Hepatocyte (in vitro differentiated cells): ENCODE results near the gene IL15RA. TPM values are rescaled to one million over a fixed set of nuclear protein-coding genes. Genes with fewer than 3 reads are reported as not detected.
"Not testable (repeated sequence)": the region's sequence is repeated elsewhere in the genome, so short reads cannot be mapped to it uniquely, and the experiment has no call there.

Experiments
- DNase-seq: peaks from one replicate; pipeline ENCODE4 v3.0.0-alpha.2; 2016; ENCODE audit warnings: low spot score
- H2AFZ ChIP-seq: fragments of 200-600 bp; sonication (generic); 2 replicates; pipeline ENCODE4 v1.6.0; 2016; ENCODE audit warnings: antibody characterized with exemption, mild to moderate bottlenecking
- H3K27ac ChIP-seq: fragments of 200-600 bp; sonication (generic); 2 replicates; pipeline ENCODE4 v1.5.1; 2016; ENCODE audit warnings: mild to moderate bottlenecking
- H3K27me3 ChIP-seq: fragments of 200-600 bp; sonication (generic); 2 replicates; pipeline ENCODE4 v1.6.1; 2016
- H3K36me3 ChIP-seq: fragments of 200-600 bp; sonication (generic); replicated peaks from 2 replicates; pipeline ENCODE4 v1.5.1; 2016; ENCODE audit warnings: low read depth; ENCODE audit not compliant: insufficient read depth
- H3K4me1 ChIP-seq: fragments of 200-600 bp; sonication (generic); 2 replicates; pipeline ENCODE4 v1.5.1; 2016; ENCODE audit warnings: mild to moderate bottlenecking, moderate library complexity; ENCODE audit not compliant: insufficient read depth
- H3K4me2 ChIP-seq: fragments of 200-600 bp; sonication (generic); 2 replicates; pipeline ENCODE4 v1.6.0; 2016
- H3K4me3 ChIP-seq: fragments of 200-600 bp; sonication (generic); 2 replicates; pipeline ENCODE4 v1.5.1; 2016; ENCODE audit warnings: mild to moderate bottlenecking
- H3K79me2 ChIP-seq: fragments of 200-600 bp; sonication (generic); 2 replicates; pipeline ENCODE4 v1.6.0; 2017; ENCODE audit warnings: mild to moderate bottlenecking
- H3K9me2 ChIP-seq: fragments of 200-600 bp; sonication (generic); replicated peaks from 2 replicates; pipeline ENCODE4 v1.6.0; 2017; ENCODE audit warnings: mild to moderate bottlenecking; ENCODE audit not compliant: insufficient read depth
- H3K9me3 ChIP-seq: fragments of 200-600 bp; sonication (generic); 2 replicates; pipeline ENCODE4 v1.5.1; 2016; ENCODE audit warnings: low read depth, mild to moderate bottlenecking
- H4K20me1 ChIP-seq: fragments of 200-600 bp; sonication (generic); 2 replicates; pipeline ENCODE4 v1.6.0; 2016; ENCODE audit warnings: mild to moderate bottlenecking; ENCODE audit not compliant: insufficient read depth, poor library complexity, severe bottlenecking
- EZH2 ChIP-seq: fragments of 200-600 bp; sonication (generic); IDR thresholded peaks from 2 replicates; pipeline ENCODE4 v1.6.1; 2016; ENCODE audit warnings: antibody characterized with exemption, mild to moderate bottlenecking, borderline replicate concordance
- EZH2phosphoT487 ChIP-seq: fragments of 200-600 bp; sonication (generic); IDR thresholded peaks from one replicate; pipeline ENCODE4 v1.6.1; 2018; ENCODE audit warnings: antibody characterized with exemption, mild to moderate bottlenecking, low read depth, moderate library complexity; ENCODE audit not compliant: unreplicated experiment, severe bottlenecking
- WGBS: methylation state at CpG from one replicate; pipeline ENCODE4 v1.1.6; 2016; ENCODE audit warnings: low lambda C conversion rate; ENCODE audit errors: missing lambda C conversion rate; 5-methylcytosine and 5-hydroxymethylcytosine counted together
- polyA plus RNA-seq: library from polyadenylated mRNA; unstranded; fragments of >200 nt; fragmentation: Nextera tagmentation; extraction: Ambion mirVana; gene quantifications from 2 replicates; pipeline ENCODE4 v1.2.1, GENCODE V29; 2016
- total RNA-seq: library from RNA; depleted of rRNA; stranded (reverse); fragments of >200 nt; gene quantifications from 2 replicates; pipeline ENCODE4 v1.2.3, GENCODE V29; 2014
- TF ChIP-seq, protein P1 (sequence below): fragments of 200-600 bp; sonication (generic); IDR thresholded peaks from 2 replicates; pipeline ENCODE4 v1.5.1; 2016; ENCODE audit warnings: antibody characterized with exemption, mild to moderate bottlenecking; ENCODE audit not compliant: poor library complexity

The IL15RA gene
- total and polyA plus RNA-seq, 2 experiments from 2014 or later, result 2.4 to 3.8 TPM

DNA sequence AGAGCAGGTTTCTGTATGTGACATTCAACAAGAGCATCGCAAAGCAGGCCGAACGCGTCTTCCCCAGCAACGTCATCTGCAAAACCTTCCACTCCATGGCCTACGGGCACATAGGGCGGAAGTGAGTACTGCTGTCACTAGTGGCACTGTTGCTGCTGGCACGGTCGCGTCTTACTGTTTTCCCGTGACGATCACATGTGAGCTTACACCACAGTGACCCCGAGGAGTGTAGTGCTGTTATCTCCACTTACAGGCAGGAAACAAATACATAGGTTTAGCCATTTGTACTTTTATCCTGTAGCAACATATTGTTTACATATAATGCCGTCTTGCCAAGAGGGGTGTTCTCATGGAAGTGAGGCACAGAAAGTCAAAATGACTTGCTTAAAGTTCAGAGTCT, 61.9 kb downstream of the IL15RA start:
- Histone ChIP-seq H3K36me3 (no peaks in the 10 kb centered on the region), H3K4me2 (no peak overlapping the region), H3K79me2 (no peaks in the 10 kb centered on the region), H3K9me2 (no peaks in the 10 kb centered on the region), H2AFZ (no peak overlapping the region), H3K4me3 (no peak overlapping the region), H3K27me3 (no peaks in the 10 kb centered on the region), H3K4me1 (no peaks in the 10 kb centered on the region), H3K27ac (no peak overlapping the region), H3K9me3 (no peaks in the 10 kb centered on the region), H4K20me1 (no peaks in the 10 kb centered on the region)
- no peak for DNase-seq
- WGBS, result 97% methylated on average over 14 of the region's 14 CpGs
- TF ChIP-seq EZH2, result no peak
- no peak for TF ChIP-seq EZH2phosphoT487
- TF ChIP-seq, protein P1, sequence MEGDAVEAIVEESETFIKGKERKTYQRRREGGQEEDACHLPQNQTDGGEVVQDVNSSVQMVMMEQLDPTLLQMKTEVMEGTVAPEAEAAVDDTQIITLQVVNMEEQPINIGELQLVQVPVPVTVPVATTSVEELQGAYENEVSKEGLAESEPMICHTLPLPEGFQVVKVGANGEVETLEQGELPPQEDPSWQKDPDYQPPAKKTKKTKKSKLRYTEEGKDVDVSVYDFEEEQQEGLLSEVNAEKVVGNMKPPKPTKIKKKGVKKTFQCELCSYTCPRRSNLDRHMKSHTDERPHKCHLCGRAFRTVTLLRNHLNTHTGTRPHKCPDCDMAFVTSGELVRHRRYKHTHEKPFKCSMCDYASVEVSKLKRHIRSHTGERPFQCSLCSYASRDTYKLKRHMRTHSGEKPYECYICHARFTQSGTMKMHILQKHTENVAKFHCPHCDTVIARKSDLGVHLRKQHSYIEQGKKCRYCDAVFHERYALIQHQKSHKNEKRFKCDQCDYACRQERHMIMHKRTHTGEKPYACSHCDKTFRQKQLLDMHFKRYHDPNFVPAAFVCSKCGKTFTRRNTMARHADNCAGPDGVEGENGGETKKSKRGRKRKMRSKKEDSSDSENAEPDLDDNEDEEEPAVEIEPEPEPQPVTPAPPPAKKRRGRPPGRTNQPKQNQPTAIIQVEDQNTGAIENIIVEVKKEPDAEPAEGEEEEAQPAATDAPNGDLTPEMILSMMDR, result no peak

DNA sequence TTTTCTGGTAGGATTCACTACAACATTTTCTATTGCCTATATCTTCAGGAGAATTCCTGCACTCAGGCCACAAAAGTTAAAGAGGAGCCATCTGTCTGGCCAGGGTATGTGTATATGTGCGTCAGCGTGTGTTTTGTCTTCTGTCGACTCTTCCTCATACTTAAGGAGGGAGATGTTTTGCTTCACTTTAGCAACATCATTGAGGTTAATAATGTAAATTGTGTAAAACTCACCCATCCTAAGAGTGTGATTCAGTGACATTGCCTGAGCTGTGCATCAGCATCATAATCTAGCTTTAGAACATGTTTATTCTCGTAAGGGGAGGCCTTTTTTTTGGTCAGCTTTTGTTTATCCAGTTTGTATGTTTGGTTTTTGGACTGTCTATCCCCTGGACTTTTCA, 63.6 kb downstream of the IL15RA start:
- WGBS, result 96% methylated on average over 4 of the region's 4 CpGs
- Histone ChIP-seq H3K4me2 (no peak overlapping the region), H3K9me2 (no peaks in the 10 kb centered on the region), H3K4me3 (no peak overlapping the region), H3K27ac (no peak overlapping the region), H3K36me3 (no peaks in the 10 kb centered on the region), H3K79me2 (no peaks in the 10 kb centered on the region), H4K20me1 (no peaks in the 10 kb centered on the region), H3K4me1 (no peaks in the 10 kb centered on the region), H3K27me3 (no peaks in the 10 kb centered on the region), H3K9me3 (no peaks in the 10 kb centered on the region), H2AFZ (no peak overlapping the region)
- no peak for DNase-seq
- TF ChIP-seq EZH2, result no peak
- no peak for TF ChIP-seq EZH2phosphoT487

DNA sequence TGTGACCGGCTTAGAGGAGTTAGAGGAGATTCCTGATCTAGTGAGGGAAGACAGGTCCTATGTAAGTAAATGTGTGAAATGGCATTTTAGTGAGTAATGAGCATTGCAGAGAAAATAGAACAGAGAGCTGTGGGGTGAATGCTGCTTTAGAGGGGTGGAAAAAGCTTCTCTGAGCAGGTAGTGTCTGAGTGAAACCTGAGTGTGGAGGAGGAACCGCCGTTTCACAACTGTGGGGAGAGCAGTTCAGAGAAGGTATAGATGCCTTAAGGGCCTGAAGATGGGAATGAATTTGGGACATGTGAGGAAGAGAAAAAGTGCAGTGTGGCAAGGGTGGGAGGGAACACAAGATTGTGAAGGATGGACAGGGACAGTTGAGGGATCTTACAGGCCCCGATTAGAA, 65.7 kb downstream of the IL15RA start:
- TF ChIP-seq EZH2phosphoT487, result no peak
- no peak for TF ChIP-seq EZH2
- TF ChIP-seq, protein P1, result no peak
- Histone ChIP-seq H2AFZ (no peak overlapping the region), H3K9me2 (no peaks in the 10 kb centered on the region), H3K4me2 (no peak overlapping the region), H3K4me1 (no peaks in the 10 kb centered on the region), H3K36me3 (no peaks in the 10 kb centered on the region), H3K79me2 (peaks cover 9% of the 10 kb centered on the region), H3K9me3 (no peaks in the 10 kb centered on the region), H3K4me3 (no peak overlapping the region), H3K27ac (no peak overlapping the region), H3K27me3 (no peaks in the 10 kb centered on the region), H4K20me1 (no peaks in the 10 kb centered on the region)
- WGBS, result 87% methylated on average over 4 of the region's 4 CpGs
- no peak for DNase-seq

DNA sequence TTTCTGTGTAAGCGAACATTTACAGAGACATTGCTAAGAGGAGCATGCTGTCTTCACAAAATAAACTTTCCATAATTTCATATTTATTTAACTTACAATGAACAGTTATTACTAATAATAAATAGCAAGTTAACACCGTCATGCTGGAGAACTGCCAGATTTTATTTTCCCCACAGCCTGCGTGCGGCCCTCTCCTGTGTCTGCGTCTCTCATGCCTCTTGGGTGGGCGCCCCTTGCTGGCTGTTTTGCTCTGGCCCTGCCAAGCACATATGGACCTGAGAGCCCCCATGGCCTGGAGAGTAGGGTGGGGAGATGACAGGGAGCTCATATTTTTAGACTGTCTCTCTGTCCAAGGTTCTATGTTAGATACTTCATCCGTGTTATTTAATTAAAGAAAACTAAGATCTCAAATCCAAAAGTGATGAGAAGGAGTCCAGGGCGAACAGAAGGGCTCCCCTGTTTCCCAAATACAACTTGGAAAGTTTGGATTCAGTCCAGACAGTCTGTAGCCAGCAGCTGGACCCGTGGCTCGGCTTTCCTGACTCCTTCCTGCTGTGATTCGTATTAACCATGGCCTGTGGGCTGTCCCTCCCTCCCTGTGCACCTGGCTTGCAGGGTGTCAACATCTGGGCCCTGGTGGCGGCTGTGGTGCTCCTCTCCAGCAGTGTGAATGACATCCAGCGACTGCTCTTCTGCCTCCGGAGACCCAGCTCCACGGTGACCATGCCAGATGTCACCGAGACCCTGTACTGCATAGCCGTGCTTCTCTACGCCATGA, 66.8 kb downstream of the IL15RA start:
- no peaks in the 10 kb centered on the region for H3K36me3 ChIP-seq

DNA sequence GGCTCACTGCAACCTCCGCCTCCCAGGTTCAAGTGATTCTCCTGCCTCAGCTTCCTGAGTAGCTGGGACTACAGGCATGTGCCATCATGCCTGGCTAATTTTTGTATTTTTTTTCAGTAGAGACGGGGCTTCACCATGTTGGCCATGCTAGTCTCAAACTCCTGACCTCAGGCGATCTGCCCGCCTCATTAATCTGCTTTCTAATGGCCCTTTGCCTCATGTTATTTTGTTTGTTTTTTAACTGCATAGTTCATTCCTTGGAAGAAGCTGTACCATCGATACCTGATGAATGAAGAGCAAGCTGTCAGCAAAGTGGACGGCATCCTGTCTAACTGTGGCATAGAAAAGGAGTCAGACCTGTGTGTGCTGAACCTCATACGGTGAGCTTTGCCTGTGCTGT, 68.7 kb downstream of the IL15RA start:
- H4K20me1 ChIP-seq, H3K27ac ChIP-seq, H3K4me1 ChIP-seq, H2AFZ ChIP-seq, H3K9me2 ChIP-seq, DNase-seq, H3K27me3 ChIP-seq, H3K4me2 ChIP-seq, H3K9me3 ChIP-seq, H3K4me3 ChIP-seq, H3K36me3 ChIP-seq: not testable (repeated sequence)
- H3K79me2 ChIP-seq, result peaks cover 21% of the 10 kb centered on the region
- 92% methylated on average over 7 of the region's 7 CpGs for WGBS

More for the DNA sequence above, 66.8 kb downstream of the IL15RA start:
- H4K20me1 ChIP-seq, result no peaks in the 10 kb centered on the region
- no peak overlapping the region for H3K27ac ChIP-seq
- no peak overlapping the region for H3K4me2 ChIP-seq
- no peak overlapping the region for H2AFZ ChIP-seq
- no peak for TF ChIP-seq EZH2phosphoT487
- TF ChIP-seq, protein P1, result no peak
- TF ChIP-seq EZH2, result no peak
- WGBS, result 96% methylated on average over 17 of the region's 18 CpGs
- H3K79me2 ChIP-seq, result peaks cover 11% of the 10 kb centered on the region
- no peaks in the 10 kb centered on the region for H3K9me3 ChIP-seq
- H3K4me3 ChIP-seq, result no peak overlapping the region
- no peaks in the 10 kb centered on the region for H3K4me1 ChIP-seq
- DNase-seq, result no peak
- no peaks in the 10 kb centered on the region for H3K9me2 ChIP-seq
- no peaks in the 10 kb centered on the region for H3K27me3 ChIP-seq
